ENCODE results near the gene IL18. TPM values are rescaled to one million over a fixed set of nuclear protein-coding genes. Genes with fewer than 3 reads are reported as not detected.

IL18 gene
- under 1 TPM in 1 of 2 experiments, not detected in 1; 0.27 TPM for total RNA-seq
- 2.7 TPM for polyA plus RNA-seq (2013, experiment 1 of 2)
- polyA plus RNA-seq (2013, experiment 2 of 2): 1.1 TPM
- 0 to 3.2 (median 0.23) reads per million in 172 experiments for total RNA-seq

DNA sequence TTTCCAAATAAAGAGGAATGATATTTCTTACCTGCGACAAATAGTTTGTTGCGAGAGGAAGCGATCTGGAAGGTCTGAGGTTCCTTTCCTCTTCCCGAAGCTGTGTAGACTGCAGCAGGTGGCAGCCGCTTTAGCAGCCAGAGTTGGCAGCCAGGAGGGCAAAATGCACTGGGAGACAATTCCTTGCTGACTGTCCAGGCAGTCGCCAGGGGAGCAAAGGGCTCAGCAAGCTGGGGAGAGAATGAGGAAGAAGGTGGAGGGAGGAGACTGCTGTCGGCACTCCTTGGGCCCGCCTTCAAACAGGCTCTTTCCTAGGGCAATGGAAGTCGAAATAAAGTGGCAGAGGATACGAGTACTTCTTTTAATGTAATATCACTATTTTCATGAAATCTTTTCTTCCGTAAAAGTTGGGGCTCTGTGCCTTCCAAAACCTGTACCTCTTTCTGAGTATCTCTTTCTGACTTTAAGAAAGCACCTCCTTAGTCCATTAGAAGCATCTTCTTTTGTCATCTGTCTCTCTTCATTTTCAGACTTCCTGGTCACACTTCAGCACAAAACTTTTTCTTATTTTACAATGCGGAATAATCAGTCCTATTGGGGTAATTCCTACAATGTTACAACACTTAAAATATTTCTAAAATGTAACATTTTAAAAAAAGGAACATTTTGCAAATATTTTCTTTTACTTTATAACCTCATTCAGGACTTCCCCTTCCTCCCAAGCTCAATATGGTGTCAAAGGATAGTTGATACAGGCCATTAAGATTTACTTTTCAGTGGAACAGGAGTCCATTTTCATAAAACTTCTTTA lies at the start of gene IL18:
Gene IL18, minus strand, starts transcription at position 220 of the 811 bp plus-strand sequence. CDS start 9,041 bp downstream, outside the sequence.
- H3K4me1 ChIP-seq (ENCODE audit: insufficient read depth, low read length): no peaks in the 10 kb centered on the region
- no peak within 1 kb of the TSS for H3K4me3 ChIP-seq (ENCODE audit: low read length)
- peak in 2 of 14 experiments; percentile 33 to 40 for DNase-seq
- no peaks in the 10 kb centered on the region for H3K27me3 ChIP-seq (ENCODE audit: control insufficient read depth in 1 of 2, insufficient read depth in 2 of 2, low read length in 2 of 2)
- no peaks in the 10 kb centered on the region for H3K9me3 ChIP-seq (ENCODE audit: control insufficient read depth in 1 of 2, insufficient read depth in 1 of 2, low read length in 2 of 2)
- H3K36me3 ChIP-seq (ENCODE audit: insufficient read depth, low read length): no peaks in the 10 kb centered on the region
- ChIA-PET POLR2A (no interaction called here), CTCF (no interaction called here)
- no peak within 1 kb of the TSS for H3K4me3 Mint-ChIP-seq
- H3K27ac ChIP-seq (ENCODE audit: low read depth in 1 of 2, low read length in 2 of 2): no peak within 1 kb of the TSS
- H3K4me1 Mint-ChIP-seq (ENCODE audit: low read depth): no peaks in the 10 kb centered on the region
- H3K9me3 Mint-ChIP-seq: no peaks in the 10 kb centered on the region
- no peaks in the 10 kb centered on the region for H3K36me3 Mint-ChIP-seq (ENCODE audit: low read depth)
- intact Hi-C loops (cut with DNase I, micrococcal nuclease): no loop called here
- H3K27ac Mint-ChIP-seq: no peak within 1 kb of the TSS
- TF ChIP-seq, protein P1, sequence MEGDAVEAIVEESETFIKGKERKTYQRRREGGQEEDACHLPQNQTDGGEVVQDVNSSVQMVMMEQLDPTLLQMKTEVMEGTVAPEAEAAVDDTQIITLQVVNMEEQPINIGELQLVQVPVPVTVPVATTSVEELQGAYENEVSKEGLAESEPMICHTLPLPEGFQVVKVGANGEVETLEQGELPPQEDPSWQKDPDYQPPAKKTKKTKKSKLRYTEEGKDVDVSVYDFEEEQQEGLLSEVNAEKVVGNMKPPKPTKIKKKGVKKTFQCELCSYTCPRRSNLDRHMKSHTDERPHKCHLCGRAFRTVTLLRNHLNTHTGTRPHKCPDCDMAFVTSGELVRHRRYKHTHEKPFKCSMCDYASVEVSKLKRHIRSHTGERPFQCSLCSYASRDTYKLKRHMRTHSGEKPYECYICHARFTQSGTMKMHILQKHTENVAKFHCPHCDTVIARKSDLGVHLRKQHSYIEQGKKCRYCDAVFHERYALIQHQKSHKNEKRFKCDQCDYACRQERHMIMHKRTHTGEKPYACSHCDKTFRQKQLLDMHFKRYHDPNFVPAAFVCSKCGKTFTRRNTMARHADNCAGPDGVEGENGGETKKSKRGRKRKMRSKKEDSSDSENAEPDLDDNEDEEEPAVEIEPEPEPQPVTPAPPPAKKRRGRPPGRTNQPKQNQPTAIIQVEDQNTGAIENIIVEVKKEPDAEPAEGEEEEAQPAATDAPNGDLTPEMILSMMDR (IDR thresholded peaks at IDR 0.05): no peak
- ATAC-seq (ENCODE audit: poor library complexity): no peak
- H3K27me3 Mint-ChIP-seq: peaks cover 22% of the 10 kb centered on the region

DNA sequence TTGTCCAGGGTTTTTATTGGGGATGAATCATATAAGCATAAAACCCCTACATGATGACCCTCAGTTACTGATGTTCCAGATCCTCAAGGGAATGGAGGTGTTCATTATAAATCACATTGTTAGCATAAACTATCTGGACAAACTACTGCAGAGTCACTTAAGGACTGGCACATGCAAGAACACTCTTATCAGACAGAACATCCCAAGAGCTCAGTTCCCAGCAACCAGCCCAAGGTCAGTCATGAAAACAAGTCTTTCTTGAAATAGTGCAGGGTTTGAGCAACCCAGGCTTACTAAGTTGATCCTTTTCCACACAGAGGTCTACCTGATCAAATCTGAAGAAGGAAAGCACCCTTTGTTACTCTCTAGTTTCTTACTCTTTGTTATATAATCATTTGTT lies 48.8 kb upstream of the IL18 start:
- peaks cover 10% of the 10 kb centered on the region for H3K4me1 Mint-ChIP-seq (ENCODE audit: low read depth)
- TF ChIP-seq, protein P1 (IDR thresholded peaks at IDR 0.05): no peak
- no peaks in the 10 kb centered on the region for H3K27me3 ChIP-seq (ENCODE audit: control insufficient read depth in 1 of 2, insufficient read depth in 2 of 2, low read length in 2 of 2)
- no peaks in the 10 kb centered on the region for H3K27me3 Mint-ChIP-seq
- POLR2A ChIA-PET: interaction anchor here (1.2 kb wide), 1 partner anchor 10 kb away, joined by 4 read pairs; no protein-coding TSS in a partner anchor
- H3K4me1 ChIP-seq (ENCODE audit: insufficient read depth, low read length): peaks cover 3% of the 10 kb centered on the region
- CTCF ChIA-PET: interaction anchor here (0.7 kb wide), 1 partner anchor 426 kb away, joined by 5 read pairs; no protein-coding TSS in a partner anchor
- intact Hi-C loops (cut with DNase I, micrococcal nuclease): loop anchor here in 1 of 2 experiments (10.0 kb wide), 1 partner anchor 1322 kb away; no protein-coding TSS in a partner anchor
- H3K27ac ChIP-seq (ENCODE audit: low read depth in 1 of 2, low read length in 2 of 2): no peak overlapping the region
- H3K9me3 Mint-ChIP-seq: no peaks in the 10 kb centered on the region
- no peak for DNase-seq
- no peak overlapping the region for H3K27ac Mint-ChIP-seq
- H3K4me3 ChIP-seq (ENCODE audit: low read length): no peak overlapping the region
- no peaks in the 10 kb centered on the region for H3K36me3 Mint-ChIP-seq (ENCODE audit: low read depth)
- no peak for ATAC-seq (ENCODE audit: poor library complexity)
- H3K9me3 ChIP-seq (ENCODE audit: control insufficient read depth in 1 of 2, insufficient read depth in 1 of 2, low read length in 2 of 2): no peaks in the 10 kb centered on the region
- H3K36me3 ChIP-seq (ENCODE audit: insufficient read depth, low read length): no peaks in the 10 kb centered on the region
- no peak overlapping the region for H3K4me3 Mint-ChIP-seq

DNA sequence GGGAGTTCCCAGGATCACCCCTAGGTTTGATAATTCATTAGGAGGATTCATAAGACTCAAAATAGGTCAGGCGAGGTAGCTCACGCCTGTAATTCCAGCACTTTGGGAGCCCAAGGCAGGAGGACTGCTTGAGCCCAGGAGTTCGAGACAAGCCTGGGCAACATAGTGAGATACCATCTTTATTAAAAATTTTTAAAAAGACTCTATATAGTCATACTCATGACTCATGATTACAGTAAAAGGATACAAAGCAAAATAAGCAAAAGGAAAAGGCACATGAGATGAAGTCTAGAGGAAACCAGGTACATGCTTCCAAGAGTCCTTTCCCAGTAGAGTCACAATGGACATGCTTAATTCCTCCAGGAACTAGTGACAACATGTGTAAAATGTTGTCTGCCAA lies 48.4 kb upstream of the IL18 start:
- Histone ChIP-seq H3K9me3 (ENCODE audit: control insufficient read depth in 1 of 2, insufficient read depth in 1 of 2, low read length in 2 of 2) (no peaks in the 10 kb centered on the region), H3K27me3 (ENCODE audit: control insufficient read depth in 1 of 2, insufficient read depth in 2 of 2, low read length in 2 of 2) (no peaks in the 10 kb centered on the region), H3K4me1 (ENCODE audit: insufficient read depth, low read length) (peaks cover 3% of the 10 kb centered on the region), H3K36me3 (ENCODE audit: insufficient read depth, low read length) (no peaks in the 10 kb centered on the region), H3K27ac (ENCODE audit: low read depth in 1 of 2, low read length in 2 of 2) (no peak overlapping the region), H3K4me3 (ENCODE audit: low read length) (no peak overlapping the region)
- no peak for DNase-seq
- peaks cover 10% of the 10 kb centered on the region for H3K4me1 Mint-ChIP-seq (ENCODE audit: low read depth)
- intact Hi-C loops (cut with DNase I, micrococcal nuclease): loop anchor here in 1 of 2 experiments (10.0 kb wide), 1 partner anchor 1323 kb away; no protein-coding TSS in a partner anchor
- no peak overlapping the region for H3K4me3 Mint-ChIP-seq
- no peaks in the 10 kb centered on the region for H3K9me3 Mint-ChIP-seq
- no peak overlapping the region for H3K27ac Mint-ChIP-seq
- POLR2A ChIA-PET: interaction anchor here (1.2 kb wide), 1 partner anchor 9 kb away, joined by 4 read pairs; no protein-coding TSS in a partner anchor
- CTCF ChIA-PET: interaction anchor here (0.7 kb wide), 1 partner anchor 426 kb away, joined by 5 read pairs; no protein-coding TSS in a partner anchor
- no peak for ATAC-seq (ENCODE audit: poor library complexity)
- TF ChIP-seq, protein P1 (IDR thresholded peaks at IDR 0.05): no peak
- no peaks in the 10 kb centered on the region for H3K27me3 Mint-ChIP-seq
- H3K36me3 Mint-ChIP-seq (ENCODE audit: low read depth): no peaks in the 10 kb centered on the region

All from CD4-positive, alpha-beta T cell (primary cell).